Measurements from ENCODE around the gene KLHL13.

DNA sequence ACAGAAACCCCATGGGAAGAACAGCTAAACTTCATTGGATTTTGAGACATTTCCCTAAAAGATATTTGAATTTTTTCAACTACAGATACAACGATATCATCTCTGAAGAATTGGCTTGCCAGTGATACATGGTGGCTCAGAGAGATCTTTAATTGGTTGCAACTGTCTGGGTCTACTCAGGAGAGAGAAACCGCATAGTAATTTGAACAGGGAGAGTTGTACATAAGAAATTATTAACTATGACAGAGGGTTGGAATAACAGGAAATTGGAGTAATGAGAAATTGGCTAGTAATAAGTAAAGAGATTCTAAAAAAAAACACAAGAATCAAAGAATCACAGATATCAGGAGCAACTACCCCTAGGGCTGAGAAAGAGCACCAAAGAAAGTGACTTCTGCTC, 118.4 kb downstream of the KLHL13 start:
- TF ChIP-seq, protein P1, sequence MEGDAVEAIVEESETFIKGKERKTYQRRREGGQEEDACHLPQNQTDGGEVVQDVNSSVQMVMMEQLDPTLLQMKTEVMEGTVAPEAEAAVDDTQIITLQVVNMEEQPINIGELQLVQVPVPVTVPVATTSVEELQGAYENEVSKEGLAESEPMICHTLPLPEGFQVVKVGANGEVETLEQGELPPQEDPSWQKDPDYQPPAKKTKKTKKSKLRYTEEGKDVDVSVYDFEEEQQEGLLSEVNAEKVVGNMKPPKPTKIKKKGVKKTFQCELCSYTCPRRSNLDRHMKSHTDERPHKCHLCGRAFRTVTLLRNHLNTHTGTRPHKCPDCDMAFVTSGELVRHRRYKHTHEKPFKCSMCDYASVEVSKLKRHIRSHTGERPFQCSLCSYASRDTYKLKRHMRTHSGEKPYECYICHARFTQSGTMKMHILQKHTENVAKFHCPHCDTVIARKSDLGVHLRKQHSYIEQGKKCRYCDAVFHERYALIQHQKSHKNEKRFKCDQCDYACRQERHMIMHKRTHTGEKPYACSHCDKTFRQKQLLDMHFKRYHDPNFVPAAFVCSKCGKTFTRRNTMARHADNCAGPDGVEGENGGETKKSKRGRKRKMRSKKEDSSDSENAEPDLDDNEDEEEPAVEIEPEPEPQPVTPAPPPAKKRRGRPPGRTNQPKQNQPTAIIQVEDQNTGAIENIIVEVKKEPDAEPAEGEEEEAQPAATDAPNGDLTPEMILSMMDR (IDR thresholded peaks at IDR 0.05; ENCODE audit: control extremely low read depth in 1 of 3, insufficient read depth in 1 of 3, low read depth in 1 of 3, low read length in 3 of 3), result no peak
- TF ChIP-seq POLR2A (IDR thresholded peaks at IDR 0.05; ENCODE audit: control extremely low read depth in 1 of 2, low read depth in 2 of 2, low read length in 2 of 2) (no peak), CHD1 (IDR thresholded peaks at IDR 0.05; ENCODE audit: low read depth, low read length) (no peak), TEAD4 (IDR thresholded peaks at IDR 0.05; ENCODE audit: low read depth, low read length) (no peak)

All from H1 (cell line).